GM08714 (cell line): Measurements from ENCODE around the gene TBC1D7.

Source experiments
- H3K4me3 ChIP-seq: fragments of 200-500 bp; sonication (Bioruptor generic); 2 replicates; pipeline ENCODE4 v1.5.1; 2014; ENCODE audit warnings: mild to moderate bottlenecking, low read length, inconsistent platforms
- ZNF274 ChIP-seq: IDR thresholded peaks from 2 replicates; pipeline ENCODE4 v1.6.1; 2012; ENCODE audit warnings: mild to moderate bottlenecking, low read depth, low read length

Gene TBC1D7

DNA sequence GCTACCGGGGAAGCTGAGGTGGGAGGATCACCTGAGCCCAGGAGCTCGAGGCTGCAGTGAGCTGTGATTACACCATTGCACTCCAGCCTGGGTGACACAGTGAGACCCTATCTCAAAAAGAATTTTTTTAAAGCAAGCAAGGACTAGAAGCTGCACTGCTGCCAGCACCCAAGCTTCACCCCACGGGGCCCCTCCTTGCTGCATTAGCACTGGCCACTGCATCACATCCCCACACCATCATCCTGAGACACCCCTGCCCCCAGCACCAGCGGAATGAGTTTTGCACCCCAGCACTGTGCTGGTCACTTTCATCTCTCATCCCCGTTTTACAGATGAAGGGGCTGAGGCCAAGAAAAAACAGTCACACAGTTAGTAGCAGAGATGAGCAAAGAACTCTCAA, 30.9 kb downstream of the TBC1D7 start:
- TF ChIP-seq ZNF274, result no peak

GRCh38 chr6:13296536-13296997, 31.8 kb downstream of the TBC1D7 start:
- H3K4me3 ChIP-seq, result no peak overlapping the region
- TF ChIP-seq ZNF274, result no peak

More for the DNA sequence above, 30.9 kb downstream of the TBC1D7 start:
- no peak overlapping the region for H3K4me3 ChIP-seq

GRCh38 chr6:13295576-13295975, 32.8 kb downstream of the TBC1D7 start:
- TF ChIP-seq ZNF274, result no peak
- H3K4me3 ChIP-seq, result no peak overlapping the region

DNA sequence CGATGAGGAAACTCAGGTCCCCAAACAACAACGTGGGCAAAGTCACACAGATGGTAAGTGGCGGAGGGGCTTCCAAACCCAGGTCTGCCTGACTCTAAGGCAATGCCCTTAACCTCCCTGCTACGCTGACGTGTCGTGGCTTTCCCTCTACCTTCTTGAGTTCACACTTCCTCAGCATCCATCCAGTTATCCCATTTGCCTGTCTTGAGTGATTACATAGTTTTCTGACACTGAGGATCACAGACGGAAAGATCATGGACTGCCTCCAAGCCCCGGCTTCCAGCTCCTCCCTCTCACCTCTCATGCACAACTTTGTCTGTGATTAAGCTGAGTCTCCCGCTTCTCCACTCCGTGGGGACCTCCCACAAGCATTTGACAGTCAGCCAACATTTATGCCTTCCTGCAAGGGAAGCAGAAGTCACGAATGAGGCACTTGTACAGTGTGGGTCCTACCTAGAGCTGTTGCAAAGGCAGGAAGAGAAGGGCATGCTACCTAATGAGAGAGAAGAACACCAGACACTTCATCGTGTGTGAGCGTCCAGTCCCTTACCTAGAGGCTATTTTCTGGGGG, 33.8 kb downstream of the TBC1D7 start:
- no peak for TF ChIP-seq ZNF274
- H3K4me3 ChIP-seq, result no peak overlapping the region

- TF ChIP-seq ZNF274, result no peak
Observed at GRCh38 chr6:13292774-13293173, 35.6 kb downstream of the TBC1D7 start.

DNA sequence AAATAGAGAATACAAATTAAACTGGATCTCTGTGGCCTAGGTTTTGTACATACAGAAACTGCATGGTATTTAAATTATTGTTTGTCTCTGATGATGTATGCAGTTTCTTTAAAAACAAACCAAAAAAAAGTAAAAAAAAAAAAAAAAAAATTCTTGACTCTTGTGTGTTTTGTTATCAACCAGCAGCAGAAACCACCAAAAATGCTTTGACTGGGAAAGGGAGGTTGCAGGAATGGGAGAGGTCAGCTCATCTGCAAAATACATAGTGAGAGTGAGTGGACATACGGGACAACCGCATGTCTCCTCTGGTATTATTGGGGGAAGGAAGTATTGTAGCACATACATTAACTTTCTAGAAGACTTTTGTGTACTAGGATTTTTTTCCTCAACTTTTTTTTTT, 38.0 kb downstream of the TBC1D7 start:
- no peak overlapping the region for H3K4me3 ChIP-seq
- no peak for TF ChIP-seq ZNF274

More at GRCh38 chr6:13292774-13293173, 35.6 kb downstream of the TBC1D7 start:
- H3K4me3 ChIP-seq, result no peak overlapping the region

DNA sequence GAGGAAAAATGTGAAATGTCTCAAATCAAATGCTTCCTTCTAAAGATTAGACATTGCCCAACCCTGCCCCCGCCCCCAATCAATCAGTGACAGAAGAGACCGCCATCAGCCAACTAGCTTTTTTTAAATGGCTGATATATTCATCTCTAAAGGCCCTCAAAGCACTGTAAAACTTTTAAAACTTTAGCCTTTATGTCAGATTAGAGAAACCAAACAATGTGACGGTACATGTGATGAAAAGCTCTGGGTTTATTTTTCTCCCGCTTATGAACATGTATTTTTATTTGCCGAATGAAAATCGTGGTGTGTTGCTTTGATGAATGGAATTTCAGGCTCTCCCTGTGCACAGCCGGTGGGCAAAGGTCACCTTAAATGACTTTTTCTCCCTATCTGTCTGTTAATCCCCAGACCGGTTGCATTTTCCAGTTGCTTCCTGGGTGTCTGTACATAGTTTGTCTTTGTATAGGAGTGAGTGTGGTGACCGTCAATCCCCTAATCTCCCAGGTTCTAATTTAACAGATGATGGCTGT, 38.5 kb downstream of the TBC1D7 start:
- no peak for TF ChIP-seq ZNF274
- H3K4me3 ChIP-seq, result no peak overlapping the region

- no peak overlapping the region for H3K4me3 ChIP-seq
- TF ChIP-seq ZNF274, result no peak
Observed at GRCh38 chr6:13288969-13289391, 39.4 kb downstream of the TBC1D7 start.

DNA sequence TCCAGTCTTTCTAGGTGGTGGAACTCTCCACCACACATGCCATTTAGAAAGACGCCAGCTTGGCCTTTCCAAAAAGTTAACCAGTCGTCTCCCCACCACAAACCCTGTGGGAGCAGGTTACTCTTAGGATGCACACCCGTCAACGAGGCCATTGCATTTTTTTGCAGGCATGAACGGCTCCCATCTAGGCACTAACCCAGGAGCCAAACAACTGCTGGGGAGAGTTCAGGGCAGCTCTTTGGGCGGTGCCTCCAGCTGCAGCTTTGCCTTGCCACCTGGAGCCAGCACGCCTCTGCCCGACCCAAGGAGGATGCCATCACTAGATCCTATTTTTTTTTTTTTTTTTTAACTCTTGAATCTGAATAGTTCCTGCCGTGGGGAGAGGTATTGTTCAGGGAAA, 39.9 kb downstream of the TBC1D7 start:
- no peak overlapping the region for H3K4me3 ChIP-seq
- TF ChIP-seq ZNF274, result no peak

DNA sequence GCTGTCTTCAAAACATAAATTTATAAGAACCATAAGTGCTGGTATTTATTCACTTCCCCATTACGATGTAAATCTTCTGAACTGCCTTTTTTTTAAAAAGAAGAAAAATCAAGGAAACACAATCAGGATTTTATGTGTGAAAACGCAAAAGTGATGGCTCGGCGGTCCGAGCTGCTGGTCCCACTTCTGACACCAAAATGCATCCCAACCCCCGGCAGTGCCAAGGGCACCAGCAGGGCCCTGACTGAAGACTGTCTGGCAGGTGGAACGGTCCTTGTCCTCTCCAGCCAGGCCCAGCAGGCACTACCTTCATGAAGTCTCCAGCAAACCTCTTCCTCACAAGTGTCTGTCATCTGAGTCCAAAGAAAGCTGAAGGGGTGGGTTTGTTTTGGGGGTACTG, 41.2 kb downstream of the TBC1D7 start:
- no peak for TF ChIP-seq ZNF274
- no peak overlapping the region for H3K4me3 ChIP-seq

DNA sequence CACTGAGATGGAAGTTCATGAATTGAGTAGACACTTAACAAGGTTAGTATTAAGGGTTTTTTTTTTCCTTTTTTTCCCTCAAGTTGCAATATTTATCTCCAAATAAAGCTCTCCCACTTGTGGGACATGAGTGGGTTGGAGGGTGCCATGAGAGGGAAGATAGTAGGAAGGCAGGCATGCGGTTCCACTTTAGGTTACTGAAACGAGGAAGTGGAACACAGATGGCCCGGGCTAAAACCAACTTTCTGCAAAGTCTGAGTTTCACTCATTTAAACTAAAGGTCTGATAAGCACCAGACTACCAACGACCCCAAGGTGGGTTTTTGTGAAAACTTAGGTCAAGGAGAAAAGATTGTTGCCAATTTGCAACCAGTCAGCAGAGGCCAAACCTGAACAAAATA, 42.2 kb downstream of the TBC1D7 start:
- no peak for TF ChIP-seq ZNF274

GRCh38 chr6:13285705-13286104, 42.6 kb downstream of the TBC1D7 start:
- no peak for TF ChIP-seq ZNF274
- no peak overlapping the region for H3K4me3 ChIP-seq

More for the DNA sequence above, 42.2 kb downstream of the TBC1D7 start:
- H3K4me3 ChIP-seq, result no peak overlapping the region

DNA sequence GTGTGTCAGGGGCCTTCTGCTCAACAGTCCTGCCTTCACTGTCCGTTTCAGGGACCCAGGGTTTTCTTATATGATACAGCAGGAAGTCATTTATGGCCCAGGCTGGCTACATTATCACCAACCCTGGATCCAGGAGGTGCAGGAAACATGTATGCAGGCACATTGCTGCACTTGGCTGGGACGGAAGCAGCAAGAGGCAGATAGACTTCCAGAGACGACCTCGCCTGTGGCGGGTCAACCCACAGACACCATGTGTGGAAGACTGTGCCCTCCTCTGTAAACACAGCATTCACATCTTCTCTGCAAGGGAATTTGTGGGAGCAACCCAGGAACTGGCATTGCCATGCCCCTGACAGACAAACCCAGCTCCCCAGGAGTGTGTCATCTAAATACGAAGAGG, 43.7 kb downstream of the TBC1D7 start:
- no peak overlapping the region for H3K4me3 ChIP-seq
- no peak for TF ChIP-seq ZNF274

DNA sequence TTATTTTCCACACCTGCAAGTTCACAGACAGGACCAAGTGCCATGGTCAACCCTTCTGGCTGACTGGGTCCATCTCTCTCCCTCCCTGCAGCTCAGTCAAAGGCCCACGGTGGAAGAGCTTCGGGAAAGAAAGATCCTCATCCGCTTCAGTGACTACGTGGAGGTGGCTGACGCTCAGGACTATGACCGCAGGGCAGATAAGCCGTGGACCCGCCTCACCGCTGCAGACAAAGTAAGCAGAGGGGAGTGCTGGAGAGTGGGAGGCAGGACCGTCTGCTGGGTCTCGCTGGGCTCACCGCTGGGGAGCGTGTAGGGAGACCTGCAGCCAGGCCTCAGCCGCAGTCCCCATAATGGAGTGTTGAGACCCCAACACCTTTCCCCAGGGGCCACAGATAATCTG, 45.0 kb downstream of the TBC1D7 start:
- TF ChIP-seq ZNF274, result no peak
- H3K4me3 ChIP-seq, result no peak overlapping the region

- no peak for TF ChIP-seq ZNF274
- no peak overlapping the region for H3K4me3 ChIP-seq
Observed at GRCh38 chr6:13282393-13283069, 45.8 kb downstream of the TBC1D7 start.
